ENCODE results near the gene PARD6B. TPM values are rescaled to one million over a fixed set of nuclear protein-coding genes. Genes with fewer than 3 reads are reported as not detected.
"Not testable (repeated sequence)": the region's sequence is repeated elsewhere in the genome, so short reads cannot be mapped to it uniquely, and the experiment has no call there.

Gene PARD6B
- total and polyA plus RNA-seq, 2 experiments from 2014 or later, result 14.6 to 41.0 TPM

DNA sequence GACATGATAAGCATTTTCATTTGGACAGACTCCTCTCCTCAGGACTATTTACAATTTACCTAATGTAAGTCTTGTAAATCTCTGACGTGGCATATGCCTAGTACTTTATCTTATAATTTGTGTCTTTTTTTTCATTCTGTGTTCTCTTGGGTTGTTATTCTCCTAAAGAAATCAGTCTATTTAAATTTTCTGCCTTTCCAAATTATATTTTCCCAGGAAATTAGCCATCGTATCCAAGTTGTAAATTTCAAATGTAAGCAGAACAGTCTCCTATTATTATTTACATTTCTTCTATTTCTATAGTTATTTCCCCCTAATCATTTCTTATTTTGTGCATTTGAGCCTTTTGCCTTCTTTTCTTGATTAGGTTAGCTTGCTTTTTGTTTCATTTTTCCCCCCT lies 46.0 kb downstream of the PARD6B start:
- no peak overlapping the region for H3K4me3 ChIP-seq
- TF ChIP-seq EZH2 (IDR thresholded peaks at IDR 0.05; ENCODE audit: borderline replicate concordance), result no peak
- no peak for TF ChIP-seq CTCF (IDR thresholded peaks at IDR 0.05; ENCODE audit: poor library complexity)
- no peak for TF ChIP-seq EZH2phosphoT487 (IDR thresholded peaks at IDR 0.05; ENCODE audit: low read depth, severe bottlenecking, unreplicated experiment)
- 74% methylated on average over 2 of the region's 2 CpGs for WGBS (ENCODE audit: low lambda C conversion rate, missing lambda C conversion rate)

GRCh38 chr20:50778994-50779393 lies 47.6 kb downstream of the PARD6B start:
- not testable (repeated sequence) for H3K27ac ChIP-seq; H3K4me2 ChIP-seq; H3K4me3 ChIP-seq; H4K20me1 ChIP-seq (ENCODE audit: insufficient read depth, poor library complexity, severe bottlenecking); H3K9me2 ChIP-seq (replicated peaks; ENCODE audit: insufficient read depth); H3K9me3 ChIP-seq (ENCODE audit: low read depth); DNase-seq (ENCODE audit: low spot score); H2AFZ ChIP-seq; H3K36me3 ChIP-seq (replicated peaks; ENCODE audit: insufficient read depth, low read depth); H3K79me2 ChIP-seq; H3K4me1 ChIP-seq (ENCODE audit: insufficient read depth); H3K27me3 ChIP-seq
- WGBS (ENCODE audit: low lambda C conversion rate, missing lambda C conversion rate), result 93% methylated on average over 8 of the region's 8 CpGs

More for the DNA sequence above, 46.0 kb downstream of the PARD6B start:
- Histone ChIP-seq H3K27ac (no peak overlapping the region), H2AFZ (no peak overlapping the region), H4K20me1 (ENCODE audit: insufficient read depth, poor library complexity, severe bottlenecking) (no peaks in the 10 kb centered on the region), H3K36me3 (replicated peaks; ENCODE audit: insufficient read depth, low read depth) (no peaks in the 10 kb centered on the region), H3K27me3 (no peaks in the 10 kb centered on the region), H3K79me2 (no peaks in the 10 kb centered on the region), H3K9me3 (ENCODE audit: low read depth) (no peaks in the 10 kb centered on the region), H3K4me1 (ENCODE audit: insufficient read depth) (no peaks in the 10 kb centered on the region), H3K9me2 (replicated peaks; ENCODE audit: insufficient read depth) (no peaks in the 10 kb centered on the region), H3K4me2 (no peak overlapping the region)
- no peak for DNase-seq (ENCODE audit: low spot score)

DNA sequence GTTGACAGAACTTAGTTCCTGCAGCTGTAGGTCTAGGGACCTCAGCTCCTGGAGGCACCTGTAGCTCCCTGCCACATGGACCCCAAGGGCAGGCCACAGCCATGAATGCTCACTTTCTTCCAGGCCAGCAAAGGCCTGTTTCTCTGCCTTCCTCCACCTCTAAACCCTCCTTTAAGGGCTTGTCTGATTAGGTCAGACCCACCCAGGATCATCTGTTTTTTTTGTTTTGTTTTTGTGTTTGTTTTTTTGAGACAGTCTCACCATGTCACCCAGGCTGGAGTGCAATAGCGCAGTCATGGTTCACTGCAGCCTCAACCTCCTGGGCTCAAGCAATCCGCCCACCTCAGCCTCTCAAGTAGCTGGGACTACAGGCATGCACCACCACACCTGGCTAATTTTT lies 52.0 kb downstream of the PARD6B start:
- no peaks in the 10 kb centered on the region for H3K79me2 ChIP-seq
- H3K4me2 ChIP-seq, result no peak overlapping the region

GRCh38 chr20:50783903-50784302 lies 52.5 kb downstream of the PARD6B start:
- H3K4me2 ChIP-seq, result no peak overlapping the region
- H3K4me3 ChIP-seq, result no peak overlapping the region
- no peak overlapping the region for H3K27ac ChIP-seq
- H3K9me3 ChIP-seq (ENCODE audit: low read depth), result no peaks in the 10 kb centered on the region
- DNase-seq (ENCODE audit: low spot score), result no peak
- no peaks in the 10 kb centered on the region for H3K36me3 ChIP-seq (replicated peaks; ENCODE audit: insufficient read depth, low read depth)
- no peak overlapping the region for H2AFZ ChIP-seq
- 85% methylated on average over 6 of the region's 6 CpGs for WGBS (ENCODE audit: low lambda C conversion rate, missing lambda C conversion rate)
- no peaks in the 10 kb centered on the region for H3K9me2 ChIP-seq (replicated peaks; ENCODE audit: insufficient read depth)
- H3K79me2 ChIP-seq, result no peaks in the 10 kb centered on the region
- no peaks in the 10 kb centered on the region for H3K27me3 ChIP-seq
- H3K4me1 ChIP-seq (ENCODE audit: insufficient read depth), result peaks cover 8% of the 10 kb centered on the region
- TF ChIP-seq CTCF (IDR thresholded peaks at IDR 0.05; ENCODE audit: poor library complexity) (no peak), EZH2 (IDR thresholded peaks at IDR 0.05; ENCODE audit: borderline replicate concordance) (no peak), EZH2phosphoT487 (IDR thresholded peaks at IDR 0.05; ENCODE audit: low read depth, severe bottlenecking, unreplicated experiment) (no peak)
- H4K20me1 ChIP-seq (ENCODE audit: insufficient read depth, poor library complexity, severe bottlenecking), result no peaks in the 10 kb centered on the region

More for the DNA sequence above, 52.0 kb downstream of the PARD6B start:
- H3K27ac ChIP-seq, result no peak overlapping the region
- no peak for TF ChIP-seq EZH2phosphoT487 (IDR thresholded peaks at IDR 0.05; ENCODE audit: low read depth, severe bottlenecking, unreplicated experiment)
- TF ChIP-seq CTCF (IDR thresholded peaks at IDR 0.05; ENCODE audit: poor library complexity), result no peak
- no peak for TF ChIP-seq EZH2 (IDR thresholded peaks at IDR 0.05; ENCODE audit: borderline replicate concordance)
- no peaks in the 10 kb centered on the region for H4K20me1 ChIP-seq (ENCODE audit: insufficient read depth, poor library complexity, severe bottlenecking)
- H3K36me3 ChIP-seq (replicated peaks; ENCODE audit: insufficient read depth, low read depth), result no peaks in the 10 kb centered on the region
- H3K4me1 ChIP-seq (ENCODE audit: insufficient read depth), result peaks cover 3% of the 10 kb centered on the region
- no peaks in the 10 kb centered on the region for H3K9me3 ChIP-seq (ENCODE audit: low read depth)
- H2AFZ ChIP-seq, result no peak overlapping the region
- no peaks in the 10 kb centered on the region for H3K27me3 ChIP-seq
- no peaks in the 10 kb centered on the region for H3K9me2 ChIP-seq (replicated peaks; ENCODE audit: insufficient read depth)
- H3K4me3 ChIP-seq, result no peak overlapping the region
- 92% methylated on average over 2 of the region's 2 CpGs for WGBS (ENCODE audit: low lambda C conversion rate, missing lambda C conversion rate)
- DNase-seq (ENCODE audit: low spot score), result no peak
